ENCODE data around the gene FSCN2. TPM values are rescaled to one million over a fixed set of nuclear protein-coding genes. Genes with fewer than 3 reads are reported as not detected.

FSCN2 gene
- total RNA-seq, 2 donors from 2014 or later, result 1.0 to 1.8 TPM

- no peak overlapping the region for H3K4me3 Mint-ChIP-seq
- peak; percentile 95 for DNase-seq
- no peaks in the 10 kb centered on the region for H3K4me1 ChIP-seq (ENCODE audit: control insufficient read depth, insufficient read depth, low read length)
- H3K9ac ChIP-seq (ENCODE audit: extremely low read depth, low read length, poor library complexity, severe bottlenecking), result no peak overlapping the region
- peaks cover 30% of the 10 kb centered on the region for H3K27me3 Mint-ChIP-seq (ENCODE audit: insufficient read depth)
- peak overlapping the region; percentile 44 for H3K27ac ChIP-seq (ENCODE audit: low read depth, low read length)
- TF ChIP-seq CTCF (conservative IDR thresholded peaks at IDR 0.05), result peak; percentile 89
- no peaks in the 10 kb centered on the region for H3K4me1 Mint-ChIP-seq
- peaks cover 9% of the 10 kb centered on the region for H3K27me3 ChIP-seq (ENCODE audit: control insufficient read depth, insufficient read depth, low read length, poor library complexity, severe bottlenecking)
- H3K36me3 Mint-ChIP-seq (ENCODE audit: low read depth), result peaks cover 3% of the 10 kb centered on the region
- no peak overlapping the region for H3K27ac Mint-ChIP-seq
- H3K36me3 ChIP-seq (ENCODE audit: control insufficient read depth, insufficient read depth, low read length), result no peaks in the 10 kb centered on the region
- 35 to 55% methylated on average over 7 to 13 of the region's 17 CpGs for WGBS, 2 experiments (ENCODE audit: insufficient coverage in 1 of 2, insufficient read length in 1 of 2)
- no peak overlapping the region for H3K4me3 ChIP-seq (ENCODE audit: low read length)
- H3K9me3 Mint-ChIP-seq, result no peaks in the 10 kb centered on the region
- H3K9me3 ChIP-seq (ENCODE audit: control insufficient read depth, low read length), result no peaks in the 10 kb centered on the region
Observed at GRCh38 chr17:81537343-81537855, 9.2 kb downstream of the FSCN2 start.

GRCh38 chr17:81537856-81538555 lies 9.8 kb downstream of the FSCN2 start:
- peak; percentile 10 for TF ChIP-seq CTCF (conservative IDR thresholded peaks at IDR 0.05)
- Histone ChIP-seq H3K9ac (ENCODE audit: extremely low read depth, low read length, poor library complexity, severe bottlenecking) (no peak overlapping the region), H3K27me3 (ENCODE audit: control insufficient read depth, insufficient read depth, low read length, poor library complexity, severe bottlenecking) (peaks cover 9% of the 10 kb centered on the region), H3K4me3 (ENCODE audit: low read length) (no peak overlapping the region), H3K9me3 (ENCODE audit: control insufficient read depth, low read length) (no peaks in the 10 kb centered on the region), H3K4me1 (ENCODE audit: control insufficient read depth, insufficient read depth, low read length) (no peaks in the 10 kb centered on the region), H3K36me3 (ENCODE audit: control insufficient read depth, insufficient read depth, low read length) (no peaks in the 10 kb centered on the region), H3K27ac (ENCODE audit: low read depth, low read length) (peak overlapping the region; percentile 44)
- Mint-ChIP-seq H3K9me3 (no peaks in the 10 kb centered on the region), H3K4me1 (no peaks in the 10 kb centered on the region), H3K27ac (no peak overlapping the region), H3K27me3 (ENCODE audit: insufficient read depth) (peaks cover 29% of the 10 kb centered on the region), H3K36me3 (ENCODE audit: low read depth) (peaks cover 8% of the 10 kb centered on the region), H3K4me3 (no peak overlapping the region)
- 84 to 85% methylated on average over 20 to 26 of the region's 26 CpGs for whole genome bisulfite sequencing, 2 experiments (ENCODE audit: insufficient coverage in 1 of 2, insufficient read length in 1 of 2)
- no peak for DNase-seq

- Mint-ChIP-seq H3K4me3 (no peak overlapping the region), H3K27ac (no peak overlapping the region), H3K27me3 (ENCODE audit: insufficient read depth) (peaks cover 21% of the 10 kb centered on the region), H3K4me1 (no peaks in the 10 kb centered on the region), H3K36me3 (ENCODE audit: low read depth) (peaks cover 8% of the 10 kb centered on the region), H3K9me3 (no peaks in the 10 kb centered on the region)
- Histone ChIP-seq H3K27me3 (ENCODE audit: control insufficient read depth, insufficient read depth, low read length, poor library complexity, severe bottlenecking) (peaks cover 9% of the 10 kb centered on the region), H3K27ac (ENCODE audit: low read depth, low read length) (no peak overlapping the region), H3K4me3 (ENCODE audit: low read length) (no peak overlapping the region), H3K9ac (ENCODE audit: extremely low read depth, low read length, poor library complexity, severe bottlenecking) (no peak overlapping the region), H3K9me3 (ENCODE audit: control insufficient read depth, low read length) (no peaks in the 10 kb centered on the region), H3K36me3 (ENCODE audit: control insufficient read depth, insufficient read depth, low read length) (no peaks in the 10 kb centered on the region), H3K4me1 (ENCODE audit: control insufficient read depth, insufficient read depth, low read length) (no peaks in the 10 kb centered on the region)
- no peak for TF ChIP-seq CTCF (conservative IDR thresholded peaks at IDR 0.05)
- WGBS, 2 experiments (ENCODE audit: insufficient coverage in 1 of 2, insufficient read length in 1 of 2), result 93% methylated on average over 19 to 26 of the region's 26 CpGs
- DNase-seq, result no peak
Observed at GRCh38 chr17:81538651-81539570, 10.7 kb downstream of the FSCN2 start.

Data from endodermal cell (in vitro differentiated cells).